ENCODE results near the gene SH3RF2.

DNA sequence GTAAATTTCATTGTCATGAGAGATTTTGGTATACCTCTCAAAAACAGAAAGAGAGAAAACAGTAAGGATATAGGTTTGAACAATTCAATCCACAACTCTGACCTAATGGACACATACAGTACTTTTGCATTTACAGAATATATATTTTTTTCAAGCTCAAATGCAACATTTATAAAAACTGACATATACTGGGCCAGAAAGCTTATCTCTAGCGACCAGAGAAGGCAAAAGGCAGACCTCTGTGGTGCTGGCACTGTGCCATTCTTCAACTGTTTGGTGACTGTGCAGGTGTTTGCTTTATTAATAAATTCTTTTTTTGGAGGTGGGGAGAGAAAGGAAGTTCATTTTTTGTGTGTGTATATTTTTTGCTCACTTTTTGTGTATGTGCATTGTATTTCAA, 175.0 kb downstream of the SH3RF2 start:
- TF ChIP-seq GATA2 (IDR thresholded peaks at IDR 0.05; ENCODE audit: low read depth, low read length) (no peak), GATA3 (IDR thresholded peaks at IDR 0.05; ENCODE audit: low read depth, low read length) (no peak)
